ENCODE measurements around the gene HOXB8.

DNA sequence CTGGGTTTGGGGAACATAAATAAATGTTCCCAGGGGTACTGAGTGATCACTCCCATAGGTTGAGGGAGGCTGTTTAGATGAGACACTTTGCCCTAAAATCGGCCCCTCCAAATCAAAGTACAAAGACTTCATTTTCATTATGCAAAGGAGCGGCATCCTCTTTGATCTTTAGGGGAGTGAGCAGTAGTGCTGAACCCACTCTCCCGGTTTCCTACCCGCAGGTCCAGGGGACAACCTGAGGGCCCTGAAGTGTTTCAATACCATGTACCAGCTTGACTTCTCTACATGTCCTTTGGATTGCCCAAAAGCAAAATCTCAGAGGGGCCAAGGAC, 13.9 kb downstream of the HOXB8 start:
- TF ChIP-seq, protein P1, sequence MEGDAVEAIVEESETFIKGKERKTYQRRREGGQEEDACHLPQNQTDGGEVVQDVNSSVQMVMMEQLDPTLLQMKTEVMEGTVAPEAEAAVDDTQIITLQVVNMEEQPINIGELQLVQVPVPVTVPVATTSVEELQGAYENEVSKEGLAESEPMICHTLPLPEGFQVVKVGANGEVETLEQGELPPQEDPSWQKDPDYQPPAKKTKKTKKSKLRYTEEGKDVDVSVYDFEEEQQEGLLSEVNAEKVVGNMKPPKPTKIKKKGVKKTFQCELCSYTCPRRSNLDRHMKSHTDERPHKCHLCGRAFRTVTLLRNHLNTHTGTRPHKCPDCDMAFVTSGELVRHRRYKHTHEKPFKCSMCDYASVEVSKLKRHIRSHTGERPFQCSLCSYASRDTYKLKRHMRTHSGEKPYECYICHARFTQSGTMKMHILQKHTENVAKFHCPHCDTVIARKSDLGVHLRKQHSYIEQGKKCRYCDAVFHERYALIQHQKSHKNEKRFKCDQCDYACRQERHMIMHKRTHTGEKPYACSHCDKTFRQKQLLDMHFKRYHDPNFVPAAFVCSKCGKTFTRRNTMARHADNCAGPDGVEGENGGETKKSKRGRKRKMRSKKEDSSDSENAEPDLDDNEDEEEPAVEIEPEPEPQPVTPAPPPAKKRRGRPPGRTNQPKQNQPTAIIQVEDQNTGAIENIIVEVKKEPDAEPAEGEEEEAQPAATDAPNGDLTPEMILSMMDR (IDR thresholded peaks at IDR 0.05) = no peak
- TF ChIP-seq EZH2 (IDR thresholded peaks at IDR 0.05) = no peak
